GM12892 (cell line): ENCODE data around the gene CRIP3.

ENCODE experiments used
- POLR2A ChIP-seq: IDR thresholded peaks from 2 replicates; pipeline ENCODE4 v1.6.1; 2011; ENCODE audit warnings: low read depth, low read length, control low read depth
- POLR2AphosphoS5 ChIP-seq: IDR thresholded peaks from 2 replicates; pipeline ENCODE4 v1.6.1; 2011; ENCODE audit warnings: low read depth, low read length, control low read depth
- TAF1 ChIP-seq: IDR thresholded peaks from 2 replicates; pipeline ENCODE4 v1.6.1; 2011; ENCODE audit warnings: low read depth, mild to moderate bottlenecking, control low read depth, low read length, borderline replicate concordance

GRCh38 chr6:43273707-43274106, 34.9 kb downstream of the CRIP3 start:
- no peak for TF ChIP-seq POLR2AphosphoS5
- no peak for TF ChIP-seq POLR2A
- no peak for TF ChIP-seq TAF1
